NAMALWA (cell line): Measurements from ENCODE around the gene SPPL2B.

ENCODE experiments used
- DNase-seq: peaks from one replicate; pipeline ENCODE4 v3.0.0-alpha.2; 2015; ENCODE audit warnings: low spot score

The SPPL2B gene

DNA sequence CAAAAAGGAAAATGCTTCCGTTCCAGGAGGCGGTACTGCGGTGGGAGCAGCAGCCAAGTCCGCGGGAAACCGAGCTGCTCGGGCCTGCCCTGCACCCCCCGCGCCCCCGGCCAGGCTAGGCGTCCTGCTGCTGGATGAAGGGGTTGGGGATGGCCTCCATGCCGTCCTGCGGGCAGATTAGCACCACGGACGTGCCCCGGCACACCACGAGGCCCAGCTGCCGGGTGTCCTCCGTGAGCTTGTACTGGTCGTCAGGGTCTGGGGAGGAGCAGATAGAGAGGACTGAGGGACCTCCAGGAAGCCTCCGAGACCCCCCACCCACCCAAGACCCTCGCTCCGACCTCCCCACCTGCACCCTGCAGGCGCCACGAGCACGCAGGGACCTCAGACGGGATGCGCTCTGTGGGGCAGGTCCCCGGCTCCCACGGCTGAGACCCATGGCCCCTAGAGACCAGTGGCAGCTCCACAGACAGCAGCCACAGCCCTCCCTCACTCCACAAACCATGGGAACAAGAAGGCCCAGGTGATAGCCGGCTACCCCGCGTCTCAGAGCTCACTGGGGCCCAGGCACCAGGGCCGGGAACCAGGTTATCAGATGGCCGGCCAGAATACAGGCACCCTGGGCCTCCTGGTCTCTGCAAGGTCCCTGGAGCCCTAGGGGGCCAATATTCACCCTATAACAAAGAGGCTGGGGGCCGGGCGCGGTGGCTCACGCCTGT lies 6.8 kb upstream of the SPPL2B start:
- DNase-seq: no peak

DNA sequence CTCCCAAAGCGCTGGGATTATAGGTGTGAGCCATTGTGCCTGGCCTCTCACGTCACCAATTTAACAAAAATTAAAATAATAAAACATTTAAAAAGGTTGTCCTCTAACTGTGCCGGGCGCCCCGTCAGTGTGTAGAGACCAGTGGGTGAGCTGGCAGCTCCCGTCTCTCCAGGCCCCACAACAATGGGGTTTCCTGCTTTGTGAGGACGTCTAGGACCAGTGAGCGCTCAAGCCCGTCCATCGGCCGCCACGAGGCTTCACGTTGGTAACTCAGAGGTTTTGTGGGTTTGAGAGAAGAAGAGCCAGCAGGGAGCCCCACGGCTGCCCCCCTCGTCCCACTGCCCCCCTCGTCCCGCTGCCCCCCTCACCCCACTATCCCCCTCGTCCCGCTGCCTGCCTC lies 4.8 kb upstream of the SPPL2B start:
- no peak for DNase-seq

DNA sequence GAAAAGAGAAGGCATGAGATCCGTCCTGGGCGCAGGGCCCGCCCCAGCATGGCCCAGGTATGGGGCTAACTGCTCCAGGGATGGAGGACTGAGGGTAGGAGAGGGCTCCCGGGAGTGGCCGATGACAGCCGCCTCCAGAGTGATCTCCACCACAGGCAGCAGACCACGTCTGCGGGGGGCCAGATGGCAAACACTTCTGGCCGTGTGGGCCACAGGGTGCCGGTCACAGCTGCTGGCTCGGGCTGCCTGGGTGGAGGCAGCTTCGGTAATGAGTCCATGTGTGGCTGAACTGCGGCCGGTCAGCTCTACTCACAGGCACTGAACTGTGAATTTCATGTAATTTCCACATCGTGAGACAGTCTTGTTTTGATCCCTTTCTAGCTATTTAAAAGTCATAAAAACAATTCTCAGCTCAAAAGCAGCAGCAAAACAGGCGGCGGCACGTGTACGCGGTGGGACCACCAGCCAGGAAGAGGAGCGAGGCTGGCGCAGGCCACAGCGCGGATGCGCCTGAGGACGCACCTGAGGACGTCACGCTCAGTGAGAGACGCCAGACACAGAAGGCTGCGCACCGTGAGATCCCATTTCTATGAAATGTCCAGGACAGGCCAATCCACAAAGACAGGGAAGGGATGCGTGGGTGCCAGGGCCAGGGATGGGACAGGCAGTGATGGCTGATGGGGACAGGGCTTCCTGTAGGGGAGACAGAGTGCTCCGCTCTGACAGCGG lies 4.1 kb upstream of the SPPL2B start:
- DNase-seq: no peak

DNA sequence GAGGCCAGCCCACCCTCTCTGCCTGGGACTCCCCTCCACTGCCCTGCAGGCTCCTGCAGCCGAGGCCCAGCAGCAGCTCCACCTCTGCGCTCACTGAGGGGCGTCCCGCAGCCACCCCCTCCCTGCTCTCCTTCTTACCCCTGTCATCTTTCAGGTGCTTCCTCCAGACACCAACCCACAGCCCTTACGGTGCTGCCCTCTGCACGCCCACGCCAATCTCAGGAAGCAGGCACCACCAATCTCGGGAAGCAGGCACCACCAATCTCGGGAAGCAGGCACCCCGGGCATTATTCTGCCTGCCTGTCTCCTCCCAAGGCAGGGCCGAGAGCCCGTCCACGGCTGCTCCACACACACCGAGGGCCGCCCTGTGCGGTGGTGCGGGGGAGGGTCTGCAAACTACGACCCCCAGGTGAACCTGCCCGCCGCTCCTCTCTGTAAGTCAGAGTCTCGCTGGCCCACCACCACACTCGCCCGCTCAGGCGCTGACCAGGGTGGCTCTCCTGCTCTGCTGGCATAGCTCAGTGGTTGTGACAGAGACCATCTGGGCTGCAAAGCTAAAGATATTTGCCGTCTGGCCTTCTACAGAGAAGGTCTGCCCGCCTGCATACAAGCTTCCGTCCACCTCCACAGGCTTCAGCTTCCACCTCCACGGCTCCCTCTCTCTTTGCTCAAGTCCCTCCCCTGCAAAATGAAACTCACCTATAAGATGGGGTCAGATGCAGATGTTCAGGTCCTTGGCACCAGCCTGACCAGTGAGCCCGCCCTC lies 3.0 kb upstream of the SPPL2B start:
- DNase-seq: no peak

DNA sequence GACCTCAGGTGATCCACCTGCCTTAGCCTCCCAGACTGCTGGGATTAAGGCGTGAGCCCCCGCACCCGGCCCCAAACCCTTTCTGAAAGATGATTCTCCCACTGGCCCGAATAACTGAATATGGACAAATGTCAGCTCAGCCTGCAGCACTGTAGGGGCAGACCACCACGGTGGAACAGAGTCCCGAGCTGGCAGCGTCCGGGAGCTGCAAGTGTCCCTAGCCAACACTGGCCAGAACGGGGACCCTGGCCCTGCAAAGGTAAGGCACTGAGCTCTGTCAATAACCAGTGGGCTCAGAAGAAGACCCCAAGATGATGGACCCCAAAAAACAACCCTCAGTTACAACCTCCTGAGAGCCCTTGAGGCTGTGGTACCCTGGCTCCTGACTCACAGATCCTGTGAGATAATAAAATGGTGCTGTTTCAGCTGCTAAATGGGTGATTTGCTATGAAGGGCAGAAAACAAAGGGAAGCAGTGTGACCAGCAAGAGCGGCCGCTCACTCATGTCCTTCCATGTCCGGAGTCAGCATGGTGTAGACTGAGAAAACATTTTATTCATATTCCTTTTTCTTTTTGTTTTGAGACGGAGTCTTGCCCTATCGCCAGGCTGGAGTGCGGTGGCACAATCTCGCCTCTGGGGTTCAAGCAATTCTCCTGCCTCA lies 1.7 kb upstream of the SPPL2B start:
- no peak for DNase-seq

DNA sequence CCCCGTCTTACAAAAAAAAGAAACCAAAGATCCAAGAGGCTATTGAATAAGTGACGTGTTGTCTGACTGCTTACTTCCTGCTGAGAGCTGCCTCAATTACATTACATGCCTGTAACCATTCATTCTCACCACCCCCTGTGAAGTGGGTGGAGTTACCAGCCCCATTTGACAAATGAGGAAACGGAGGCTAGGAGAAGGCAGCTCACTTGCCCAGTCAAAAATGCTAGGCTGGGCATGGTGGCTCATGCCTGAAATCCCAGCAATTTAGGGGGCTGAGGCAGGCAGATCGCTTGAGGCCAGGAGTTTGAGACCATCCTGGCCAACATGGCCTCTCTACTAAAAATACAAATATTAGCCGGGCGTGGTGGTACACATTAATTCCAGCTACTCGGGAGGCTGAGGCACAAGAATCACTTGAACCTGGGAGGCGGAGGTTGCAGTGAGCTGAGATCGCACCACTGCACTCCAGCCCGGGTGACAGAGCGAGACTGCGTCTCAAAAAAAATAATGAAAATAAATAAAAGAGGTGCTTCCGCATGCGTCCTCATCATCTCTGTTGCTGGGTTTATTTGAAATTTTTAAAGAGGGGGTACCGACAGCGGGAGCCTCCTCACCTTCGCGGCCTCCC lies 597 bp upstream of the SPPL2B start:
- DNase-seq: peak; percentile 95

DNA sequence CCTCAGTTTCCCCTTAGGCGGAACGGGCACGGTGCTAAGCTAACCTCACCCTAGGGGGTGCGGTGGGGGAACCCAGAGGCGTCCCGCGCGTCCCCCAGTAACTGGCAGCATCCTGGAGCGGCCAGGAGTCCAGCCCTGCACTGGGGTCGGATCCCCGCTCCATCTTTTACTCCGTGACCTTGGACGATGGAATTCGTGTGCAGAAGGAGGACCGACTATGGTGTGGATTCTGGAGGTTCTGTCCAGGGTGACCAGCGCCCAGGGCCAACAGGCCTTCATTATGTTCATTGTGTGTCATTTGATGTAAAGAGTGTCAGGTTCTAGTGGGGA lies 630 bp downstream of the SPPL2B start:
- DNase-seq: no peak

DNA sequence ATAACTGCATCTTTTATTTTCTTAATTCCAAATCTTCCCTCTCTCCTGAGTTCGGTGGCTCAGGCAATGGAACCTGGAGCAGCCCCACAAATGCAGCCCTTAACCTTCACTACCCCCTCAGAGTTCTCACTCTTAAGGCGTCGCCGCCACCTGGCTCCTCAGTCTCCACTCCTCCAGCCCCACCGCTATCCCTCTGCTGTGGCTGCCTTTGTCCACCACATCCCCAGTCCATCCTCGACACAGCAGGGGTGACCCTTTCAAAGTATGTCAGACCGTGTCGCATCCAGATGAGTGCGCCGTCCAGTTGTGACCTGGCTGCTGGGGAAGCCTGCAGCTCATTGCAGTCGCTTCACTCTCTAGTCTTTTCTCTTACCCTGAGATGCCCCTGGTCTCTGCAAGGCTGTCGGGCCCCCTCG lies 1.0 kb downstream of the SPPL2B start:
- no peak for DNase-seq

DNA sequence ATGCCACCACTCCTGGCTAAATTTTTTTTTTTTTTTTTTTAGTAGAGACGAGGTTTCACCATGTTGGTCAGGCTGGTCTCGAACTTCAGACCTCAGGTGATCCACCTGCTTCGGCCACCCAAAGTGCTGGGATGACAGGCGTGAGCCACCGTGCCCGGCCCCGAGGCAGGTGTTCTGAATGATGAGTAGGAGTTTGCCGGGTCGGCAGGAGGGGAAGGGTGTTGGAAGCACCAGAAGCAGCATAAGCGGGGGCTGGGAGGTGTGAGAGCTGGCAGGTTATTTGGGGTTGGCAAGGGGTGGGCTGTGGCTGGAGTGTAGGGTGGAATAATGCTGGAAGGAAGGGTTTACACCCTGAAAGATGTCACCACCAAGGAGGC lies 1.8 kb downstream of the SPPL2B start:
- no peak for DNase-seq

DNA sequence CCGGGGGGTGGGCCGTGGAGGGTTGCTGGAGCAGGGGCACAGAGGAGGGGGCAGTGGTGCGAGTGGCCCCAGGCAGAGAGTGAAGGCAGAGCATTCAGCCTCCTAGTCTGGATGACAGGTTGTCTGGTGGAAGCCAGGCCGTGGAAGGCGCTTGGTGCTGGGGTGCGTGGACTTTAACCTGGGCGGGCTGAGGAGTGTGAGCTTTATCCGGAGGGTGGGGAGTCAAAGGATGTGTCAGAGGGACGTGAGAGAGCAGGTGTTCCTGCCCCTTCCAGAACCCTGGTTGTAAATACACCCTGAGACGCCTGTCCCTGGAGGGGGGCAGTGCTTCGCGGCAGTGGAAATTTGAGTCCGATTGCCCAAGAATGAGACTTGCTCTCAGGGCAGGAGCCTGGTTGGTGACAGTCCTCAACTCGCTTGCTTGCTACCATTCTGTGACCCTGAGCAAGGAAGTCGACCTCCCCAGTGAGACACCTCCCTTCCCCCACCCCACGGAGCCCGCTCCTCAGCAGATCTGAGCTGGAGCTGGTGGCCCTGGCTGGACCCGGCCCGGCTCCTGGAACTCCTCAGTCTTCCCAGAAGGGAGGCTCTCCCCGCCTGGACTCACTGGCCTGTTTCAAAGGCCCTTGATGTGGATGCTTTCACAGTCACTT lies 2.3 kb downstream of the SPPL2B start:
- DNase-seq: no peak

DNA sequence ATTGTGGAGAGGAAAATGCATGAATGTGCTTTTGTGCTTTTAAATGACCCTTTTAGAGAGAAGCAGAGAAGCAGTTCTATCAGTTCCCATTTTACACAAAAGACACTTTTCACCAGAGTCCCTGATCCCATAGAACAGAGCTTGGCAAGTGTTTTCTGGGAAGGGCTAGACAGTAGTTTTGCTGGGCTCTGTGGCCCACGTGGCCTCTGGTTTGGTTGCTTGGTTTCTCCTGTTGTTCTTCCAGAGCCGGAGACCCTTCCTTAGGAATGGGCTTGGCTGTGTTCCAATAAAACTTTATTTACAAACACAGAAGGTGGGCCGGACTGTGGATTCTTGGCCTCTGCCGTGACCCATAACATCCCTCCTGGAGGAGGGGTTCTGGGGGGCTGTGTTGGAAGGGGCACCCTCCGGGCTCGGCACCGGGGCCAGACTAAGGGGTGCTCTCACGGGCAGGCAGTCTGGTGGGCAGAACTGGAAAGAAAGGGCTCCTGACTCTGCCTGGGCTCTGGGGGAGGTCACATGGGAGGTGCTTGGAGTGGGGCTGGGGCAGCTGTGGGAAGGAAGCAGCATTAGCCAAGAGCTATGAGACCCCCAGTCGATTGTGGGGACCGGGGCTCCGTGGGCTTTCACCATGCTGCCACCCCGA lies 3.2 kb downstream of the SPPL2B start:
- DNase-seq: no peak

DNA sequence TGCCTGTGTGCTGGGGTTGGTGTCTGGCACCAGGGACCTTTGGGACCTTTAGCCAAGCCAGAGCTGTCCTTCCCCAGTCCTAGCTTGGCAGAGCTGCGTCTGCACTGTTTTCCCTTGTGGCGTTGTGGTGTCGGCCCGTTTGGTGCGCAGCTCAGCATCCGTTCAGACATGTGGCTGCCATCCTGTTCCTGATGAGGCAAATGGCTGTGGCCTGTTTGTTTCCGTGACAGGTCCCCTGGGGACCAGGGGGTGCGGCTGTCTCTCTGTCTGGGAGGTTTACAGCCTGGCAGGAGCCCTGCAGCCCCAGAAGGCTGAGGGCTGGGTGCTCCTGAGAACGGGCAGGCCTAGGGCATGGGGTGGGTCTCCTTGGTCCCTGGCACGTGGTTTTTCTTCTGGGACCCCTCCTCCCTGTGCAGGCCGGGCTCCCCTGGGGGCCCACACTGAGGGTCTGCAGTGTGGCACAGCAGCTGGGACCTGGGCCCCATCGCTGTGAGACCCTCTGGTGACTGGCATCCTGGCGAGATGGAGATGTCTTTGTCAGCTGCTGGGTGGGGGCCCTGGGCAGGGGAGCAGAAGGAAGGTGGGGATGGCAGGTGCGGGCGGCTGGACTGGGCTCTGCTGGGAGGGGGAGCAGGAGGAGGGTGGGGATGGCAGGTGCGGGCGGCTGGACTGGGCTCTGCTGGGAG lies 4.0 kb downstream of the SPPL2B start:
- peak; percentile 95 for DNase-seq

DNA sequence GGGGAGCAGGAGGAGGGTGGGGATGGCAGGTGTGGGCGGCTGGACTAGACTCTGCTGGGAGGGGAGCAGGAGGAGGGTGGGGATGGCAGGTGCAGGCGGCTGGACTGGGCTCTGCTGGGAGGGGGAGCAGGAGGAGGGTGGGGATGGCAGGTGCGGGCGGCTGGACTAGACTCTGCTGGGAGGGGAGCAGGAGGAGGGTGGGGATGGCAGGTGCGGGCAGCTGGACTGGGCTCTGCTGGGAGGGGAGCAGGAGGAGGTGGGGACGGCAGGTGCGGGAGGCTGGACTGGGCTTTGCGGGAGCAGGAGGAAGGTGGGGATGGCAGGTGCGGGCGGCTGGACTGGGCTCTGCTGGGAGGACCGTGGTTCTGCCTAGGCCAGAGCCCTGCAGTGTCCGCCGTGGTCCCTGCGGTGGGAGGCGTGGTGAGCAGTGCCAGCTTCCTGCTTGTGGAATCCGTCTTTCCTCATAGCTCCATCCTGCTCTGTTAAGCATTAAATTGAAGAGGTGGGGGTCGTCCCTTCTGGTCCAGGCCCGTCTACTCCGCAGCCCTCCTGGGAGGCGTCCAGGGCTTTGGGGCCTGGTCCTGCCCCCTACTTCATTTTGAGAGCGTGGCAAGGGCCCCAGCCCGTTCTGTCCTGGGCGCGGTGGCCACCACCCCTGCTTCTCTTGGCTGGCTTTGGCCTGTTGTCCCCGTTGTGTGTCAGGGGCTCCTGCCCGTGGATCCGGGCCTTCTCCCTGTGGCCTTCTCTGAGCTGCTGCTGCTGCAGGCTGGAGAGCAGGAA lies 4.7 kb downstream of the SPPL2B start:
- DNase-seq: peak; percentile 56

DNA sequence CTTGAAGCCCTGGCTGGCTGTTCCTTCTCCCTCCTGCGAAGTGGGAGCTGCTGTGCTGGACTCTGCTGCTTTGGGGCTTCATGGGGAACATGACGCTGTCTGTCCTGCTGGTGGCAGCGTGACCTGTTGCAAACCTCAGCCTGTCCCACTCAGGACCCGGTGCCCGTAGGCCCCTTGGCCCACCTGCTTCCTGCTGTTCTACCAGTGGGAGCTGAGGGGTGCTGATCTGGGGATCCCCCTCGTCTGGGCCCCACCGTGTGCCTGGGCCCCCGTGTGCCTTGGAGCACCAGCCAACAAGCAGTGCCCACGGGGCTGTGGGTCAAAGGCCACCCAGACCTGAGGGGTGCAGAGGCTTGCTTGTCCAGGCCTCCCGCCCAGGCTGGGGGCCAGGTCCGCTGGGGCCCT lies 5.3 kb downstream of the SPPL2B start:
- DNase-seq: no peak

DNA sequence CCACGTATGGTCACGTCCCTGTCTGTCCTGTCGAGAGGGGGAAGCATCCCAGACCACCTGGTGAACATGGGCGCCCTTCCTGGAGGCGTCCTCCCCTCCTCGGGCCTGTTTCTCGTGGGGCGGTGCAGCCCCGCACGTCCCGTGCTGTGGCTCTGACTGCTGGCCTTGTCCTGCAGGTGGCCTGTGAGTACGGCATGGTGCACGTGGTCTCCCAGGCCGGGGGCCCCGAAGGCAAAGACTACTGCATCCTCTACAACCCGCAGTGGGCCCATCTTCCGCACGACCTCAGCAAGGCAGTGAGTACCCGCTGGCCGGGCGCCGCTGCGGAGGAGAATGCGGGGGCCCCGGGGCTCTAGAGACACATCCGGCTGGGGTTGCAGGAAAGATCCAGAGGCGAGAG lies 5.9 kb downstream of the SPPL2B start:
- DNase-seq: no peak

DNA sequence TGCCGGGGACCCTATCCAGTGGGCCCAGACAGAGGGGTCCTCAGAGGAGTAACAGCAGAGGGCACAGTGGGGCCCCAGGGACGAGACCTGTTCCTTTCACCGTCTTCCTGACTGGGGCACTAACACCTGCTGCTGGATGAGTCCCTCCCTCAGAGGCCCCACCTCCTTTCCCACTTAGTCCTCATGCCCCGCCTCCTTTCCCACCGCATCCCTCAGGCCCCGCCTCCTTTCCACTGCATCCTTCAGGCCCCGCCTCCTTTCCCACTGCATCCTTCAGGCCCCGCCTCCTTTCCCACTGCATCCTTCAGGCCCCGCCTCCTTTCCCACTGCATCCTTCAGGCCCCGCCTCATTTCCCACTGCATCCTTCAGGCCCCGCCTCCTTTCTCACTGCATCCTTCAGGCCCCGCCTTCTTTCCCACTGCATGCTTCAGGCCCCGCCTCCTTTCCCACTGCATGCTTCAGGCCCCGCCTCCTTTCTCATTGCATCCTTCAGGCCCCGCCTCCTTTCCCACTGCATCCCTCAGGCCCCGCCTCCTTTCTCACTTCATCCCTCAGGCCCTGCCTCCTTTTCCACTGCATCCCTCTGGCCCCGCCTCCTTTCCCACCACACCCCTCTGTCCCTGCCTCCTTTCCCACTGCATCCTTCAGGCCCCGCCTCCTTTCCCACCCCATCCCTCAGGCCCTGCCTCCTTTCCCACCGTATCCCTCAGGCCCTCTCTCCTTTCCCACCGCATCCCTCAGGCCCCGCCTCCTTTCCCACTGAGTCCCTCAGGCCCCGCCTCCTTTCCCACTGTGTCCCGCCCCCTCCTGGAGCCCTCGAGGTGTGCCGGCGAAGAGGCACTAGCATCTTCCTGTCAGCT lies 6.7 kb downstream of the SPPL2B start:
- DNase-seq: peak; percentile 38

DNA sequence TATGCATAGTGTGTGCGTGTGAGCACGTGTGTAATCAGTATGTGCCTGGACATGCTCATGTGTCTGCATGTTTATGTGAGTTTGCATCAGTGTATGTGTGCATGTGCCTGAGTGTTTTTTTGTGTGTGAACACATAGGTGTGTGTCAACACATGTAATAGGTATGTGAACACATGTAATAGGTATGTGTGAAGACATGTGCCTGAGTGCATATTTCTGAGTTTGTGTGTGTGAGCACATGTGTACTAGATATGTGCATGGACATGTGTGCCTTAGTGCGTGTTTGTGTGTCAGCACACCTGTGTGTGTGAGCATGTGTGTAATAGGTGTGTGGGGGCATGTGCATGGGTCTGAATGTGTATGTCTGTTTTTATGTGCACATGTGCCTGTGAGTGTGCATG lies 7.4 kb downstream of the SPPL2B start:
- DNase-seq: no peak

DNA sequence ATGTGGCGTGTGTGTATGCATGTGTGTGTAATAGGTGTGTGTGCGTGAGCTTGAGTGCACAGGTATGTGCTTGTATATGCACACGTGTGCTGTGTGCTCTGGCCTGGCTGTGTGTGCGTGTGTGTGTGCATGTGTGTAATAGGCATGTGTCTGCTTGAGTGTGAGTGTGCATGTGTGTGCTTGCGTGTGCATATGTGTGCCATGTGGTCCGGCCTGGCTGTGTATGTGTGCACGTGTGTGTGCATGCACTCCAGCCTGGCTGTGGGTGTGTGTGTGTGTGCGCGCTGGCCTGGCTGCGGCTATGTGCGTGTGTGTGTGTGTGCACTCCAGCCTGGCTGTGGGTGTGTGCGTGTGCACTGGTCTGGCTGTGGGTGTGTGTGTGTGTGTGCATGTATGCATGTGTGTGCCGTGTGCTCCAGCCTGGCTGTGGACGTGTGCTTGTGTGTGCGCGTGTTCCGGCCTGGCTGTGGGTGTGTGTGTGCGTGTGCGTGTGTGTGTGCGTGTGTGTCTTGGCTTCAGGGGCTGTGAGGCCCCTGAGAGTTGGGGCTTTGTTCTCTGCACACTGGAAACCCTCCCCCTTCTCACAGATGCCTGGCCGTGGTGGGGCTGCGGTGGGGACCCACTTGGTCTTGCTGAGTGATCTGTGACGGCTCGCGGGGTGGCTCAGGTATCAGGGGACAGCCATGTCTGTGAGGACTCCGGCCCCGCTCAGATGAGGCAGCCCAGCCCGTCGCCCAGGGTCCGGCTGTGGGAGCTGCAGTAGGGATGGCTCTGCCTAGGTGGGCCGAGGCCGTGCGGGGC lies 8.2 kb downstream of the SPPL2B start:
- DNase-seq: no peak
